ENCODE data around the gene JADE3. TPM values are rescaled to one million over a fixed set of nuclear protein-coding genes. Genes with fewer than 3 reads are reported as not detected.

Gene JADE3
- total RNA-seq, 1 experiment from 2014 or later: 20.2 TPM

DNA sequence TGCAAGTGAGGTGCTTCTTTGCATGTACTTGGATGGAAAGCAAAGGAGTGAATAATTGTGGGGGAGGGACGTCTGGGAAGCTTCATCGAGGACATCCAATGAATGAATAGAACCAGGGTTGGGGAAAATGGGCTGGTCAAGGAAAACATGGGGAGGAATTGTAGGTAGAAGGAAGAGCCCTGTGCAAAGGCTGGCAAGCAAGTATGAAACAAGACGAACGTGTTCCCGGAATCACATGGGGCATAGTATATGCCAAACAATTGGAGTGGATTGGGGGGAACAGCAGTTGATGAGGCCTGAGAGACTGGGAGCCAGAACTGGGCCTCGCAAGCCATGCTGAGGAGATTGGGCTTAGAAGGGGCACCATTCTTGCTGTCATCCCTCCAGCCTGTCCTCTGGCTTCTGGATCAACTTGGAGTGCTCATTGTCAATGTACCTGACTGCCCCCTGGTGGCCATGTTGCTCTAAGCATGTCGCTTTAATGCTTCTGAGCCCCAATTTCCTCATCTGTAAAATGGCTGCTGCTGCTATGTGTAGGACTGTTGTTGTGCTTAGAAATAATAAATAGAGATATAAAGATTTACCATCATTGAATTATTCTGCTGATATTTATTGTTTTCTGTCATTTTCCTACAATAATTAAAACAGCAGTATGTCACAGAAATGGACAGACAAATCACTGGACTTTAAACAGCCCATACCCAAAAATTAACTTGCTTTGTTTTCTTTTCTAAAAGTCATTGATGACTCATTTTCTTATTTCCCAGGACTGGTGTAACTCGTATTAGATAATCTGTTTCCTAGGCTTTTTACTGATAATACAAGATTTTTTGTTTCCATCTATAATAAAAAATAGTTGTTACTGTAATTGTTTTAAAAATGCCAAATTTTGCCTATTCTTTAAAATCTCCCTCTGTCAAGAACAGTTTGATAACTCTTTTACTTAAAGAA is 66.4 kb downstream of the JADE3 start:
- H3K27ac ChIP-seq (ENCODE audit: insufficient read length, low read depth, low read length): no peak overlapping the region

More for the DNA sequence above, 66.4 kb downstream of the JADE3 start:
- Histone ChIP-seq H4K5ac (ENCODE audit: insufficient read length, low read depth, low read length) (no peak overlapping the region), H3K4me1 (ENCODE audit: insufficient read depth, low read length) (0 out of 2 replicates have a peak, but pooled peaks cover 2% of the 10 kb centered on the region), H2BK20ac (ENCODE audit: low read depth, low read length, poor library complexity, severe bottlenecking) (no peak overlapping the region), H4K8ac (replicated peaks; ENCODE audit: insufficient read length, low read depth, low read length) (no peak overlapping the region), H2BK5ac (ENCODE audit: insufficient read length, low read length) (no peak overlapping the region), H4K20me1 (ENCODE audit: control insufficient read depth, insufficient read depth, insufficient read length) (no peaks in the 10 kb centered on the region), H3K18ac (ENCODE audit: insufficient read length, low read depth, low read length) (no peak overlapping the region), H3K79me2 (ENCODE audit: insufficient read depth, low read length) (peaks cover 1% of the 10 kb centered on the region; the same call in 1 of the 2 replicates), H2BK120ac (ENCODE audit: low read depth, low read length, poor library complexity, severe bottlenecking) (no peak overlapping the region), H4K91ac (ENCODE audit: insufficient read length, low read depth, low read length) (no peak overlapping the region), H3K56ac (ENCODE audit: insufficient read length, low read depth, low read length) (no peak overlapping the region), H3K4me2 (ENCODE audit: insufficient read depth, insufficient read length, low read length) (no peak overlapping the region), H2AFZ (ENCODE audit: low read length) (no peak overlapping the region), H3K9ac (ENCODE audit: extremely low read depth, insufficient read length, low read length) (no peak overlapping the region), H3K23ac (ENCODE audit: insufficient read length, low read depth, low read length) (no peak overlapping the region), H3K4ac (ENCODE audit: low read depth, low read length) (no peak overlapping the region), H3K14ac (ENCODE audit: insufficient read depth, low read length) (no peak overlapping the region), H2BK15ac (ENCODE audit: low read depth, low read length) (no peak overlapping the region), H3K9me3 (ENCODE audit: control insufficient read depth, low read depth, low read length) (peaks cover 12% of the 10 kb centered on the region), H2BK12ac (ENCODE audit: insufficient read length, low read depth, low read length) (no peak overlapping the region), H3K23me2 (ENCODE audit: insufficient read length, low read depth, low read length, poor library complexity, severe bottlenecking) (no peaks in the 10 kb centered on the region), H3K27me3 (ENCODE audit: insufficient read depth, low read length) (no peaks in the 10 kb centered on the region), H2AK5ac (ENCODE audit: insufficient read length, low read length) (no peak overlapping the region), H3T11ph (ENCODE audit: low read length) (no peak overlapping the region), H3K79me1 (ENCODE audit: insufficient read depth, low read depth, low read length, poor library complexity, severe bottlenecking) (no peaks in the 10 kb centered on the region)
- Mint-ChIP-seq H3K4me3 (no peak overlapping the region), H3K27me3 (ENCODE audit: low read depth) (no peaks in the 10 kb centered on the region), H3K36me3 (ENCODE audit: insufficient read depth in 1 of 3, low read depth in 3 of 3) (peaks cover 0 to 3% (median 0%) of the 10 kb centered on the region in 3 experiments; a peak in 3 of 7 replicates), H3K27ac (peak overlapping the region in 1 of 3 experiments; percentile 45; a peak in 1 of 7 replicates), H3K4me1 (peaks cover 25 to 37% of the 10 kb centered on the region in 2 experiments), H3K9me3 (peaks cover 56 to 67% of the 10 kb centered on the region in 2 experiments)
- DNase-seq: peak; percentile 75
- WGBS (ENCODE audit: extremely low coverage, insufficient read length, low lambda C conversion rate): no CpG with 5 or more reads among the region's 8 CpGs
- TF ChIP-seq, protein P1, sequence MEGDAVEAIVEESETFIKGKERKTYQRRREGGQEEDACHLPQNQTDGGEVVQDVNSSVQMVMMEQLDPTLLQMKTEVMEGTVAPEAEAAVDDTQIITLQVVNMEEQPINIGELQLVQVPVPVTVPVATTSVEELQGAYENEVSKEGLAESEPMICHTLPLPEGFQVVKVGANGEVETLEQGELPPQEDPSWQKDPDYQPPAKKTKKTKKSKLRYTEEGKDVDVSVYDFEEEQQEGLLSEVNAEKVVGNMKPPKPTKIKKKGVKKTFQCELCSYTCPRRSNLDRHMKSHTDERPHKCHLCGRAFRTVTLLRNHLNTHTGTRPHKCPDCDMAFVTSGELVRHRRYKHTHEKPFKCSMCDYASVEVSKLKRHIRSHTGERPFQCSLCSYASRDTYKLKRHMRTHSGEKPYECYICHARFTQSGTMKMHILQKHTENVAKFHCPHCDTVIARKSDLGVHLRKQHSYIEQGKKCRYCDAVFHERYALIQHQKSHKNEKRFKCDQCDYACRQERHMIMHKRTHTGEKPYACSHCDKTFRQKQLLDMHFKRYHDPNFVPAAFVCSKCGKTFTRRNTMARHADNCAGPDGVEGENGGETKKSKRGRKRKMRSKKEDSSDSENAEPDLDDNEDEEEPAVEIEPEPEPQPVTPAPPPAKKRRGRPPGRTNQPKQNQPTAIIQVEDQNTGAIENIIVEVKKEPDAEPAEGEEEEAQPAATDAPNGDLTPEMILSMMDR (conservative IDR thresholded peaks at IDR 0.05): peak; percentile 78

Data from H9 (cell line).